IPS-18c (cell line): ENCODE results near the gene VGLL4.

Experiments
- H3K4me3 ChIP-seq: 2 replicates; pipeline ENCODE4 v1.7.0; 2013; ENCODE audit warnings: low read depth, mild to moderate bottlenecking, low read length, moderate library complexity; ENCODE audit not compliant: insufficient read depth
- H3K9me3 ChIP-seq: one replicate; pipeline ENCODE4 v1.6.1; 2013; ENCODE audit warnings: mild to moderate bottlenecking, low read length, moderate library complexity; ENCODE audit not compliant: control insufficient read depth, insufficient read depth

The VGLL4 gene

GRCh38 chr3:11658180-11658579 lies 14.5 kb upstream of the VGLL4 start:
- no peaks in the 10 kb centered on the region for H3K9me3 ChIP-seq
- H3K4me3 ChIP-seq, result no peak overlapping the region

GRCh38 chr3:11655196-11655928 lies 11.6 kb upstream of the VGLL4 start:
- Histone ChIP-seq H3K4me3 (no peak overlapping the region), H3K9me3 (no peaks in the 10 kb centered on the region)

GRCh38 chr3:11654166-11654565 lies 10.5 kb upstream of the VGLL4 start:
- no peaks in the 10 kb centered on the region for H3K9me3 ChIP-seq
- H3K4me3 ChIP-seq, result no peak overlapping the region

- no peaks in the 10 kb centered on the region for H3K9me3 ChIP-seq
- no peak overlapping the region for H3K4me3 ChIP-seq
These were observed 9.8 kb upstream of the VGLL4 start for GRCh38 chr3:11653298-11654055.

- Histone ChIP-seq H3K9me3 (no peaks in the 10 kb centered on the region), H3K4me3 (no peak overlapping the region)
These were observed 8.2 kb upstream of the VGLL4 start for GRCh38 chr3:11651900-11652299.

GRCh38 chr3:11651477-11651876 lies 7.8 kb upstream of the VGLL4 start:
- Histone ChIP-seq H3K9me3 (no peaks in the 10 kb centered on the region), H3K4me3 (no peak overlapping the region)

GRCh38 chr3:11650391-11650790 lies 6.7 kb upstream of the VGLL4 start:
- no peak overlapping the region for H3K4me3 ChIP-seq
- no peaks in the 10 kb centered on the region for H3K9me3 ChIP-seq

- Histone ChIP-seq H3K9me3 (no peaks in the 10 kb centered on the region), H3K4me3 (no peak overlapping the region)
These were observed 5.0 kb upstream of the VGLL4 start for GRCh38 chr3:11648735-11649134.

GRCh38 chr3:11643201-11643603 lies 513 bp downstream of the VGLL4 start:
- Histone ChIP-seq H3K9me3 (no peaks in the 10 kb centered on the region), H3K4me3 (peak overlapping the region; percentile 88)

- H3K4me3 ChIP-seq, result peak overlapping the region; percentile 88
These were observed 1.1 kb downstream of the VGLL4 start for GRCh38 chr3:11642431-11643191.

GRCh38 chr3:11641683-11642430 lies 1.9 kb downstream of the VGLL4 start:
- Histone ChIP-seq H3K9me3 (no peaks in the 10 kb centered on the region), H3K4me3 (peak overlapping the region; percentile 88)

More at GRCh38 chr3:11642431-11643191, 1.1 kb downstream of the VGLL4 start:
- H3K9me3 ChIP-seq, result no peaks in the 10 kb centered on the region

GRCh38 chr3:11641316-11641682 lies 2.4 kb downstream of the VGLL4 start:
- peak overlapping the region; percentile 88 for H3K4me3 ChIP-seq

GRCh38 chr3:11640009-11640673 lies 3.6 kb downstream of the VGLL4 start:
- no peaks in the 10 kb centered on the region for H3K9me3 ChIP-seq
- H3K4me3 ChIP-seq, result no peak overlapping the region

More at GRCh38 chr3:11641316-11641682, 2.4 kb downstream of the VGLL4 start:
- H3K9me3 ChIP-seq, result no peaks in the 10 kb centered on the region

GRCh38 chr3:11638495-11639358 lies 5.0 kb downstream of the VGLL4 start:
- no peak overlapping the region for H3K4me3 ChIP-seq
- no peaks in the 10 kb centered on the region for H3K9me3 ChIP-seq

- Histone ChIP-seq H3K9me3 (no peaks in the 10 kb centered on the region), H3K4me3 (0 out of 2 replicates have a peak overlapping the region, but pooled peaks have one; percentile 10)
These were observed 5.7 kb downstream of the VGLL4 start for GRCh38 chr3:11637901-11638458.

- H3K4me3 ChIP-seq, result no peak overlapping the region
- no peaks in the 10 kb centered on the region for H3K9me3 ChIP-seq
These were observed 7.3 kb downstream of the VGLL4 start for GRCh38 chr3:11636394-11636770.
